ES-I3 (cell line): ENCODE data around the gene ZNF511.

Experiments used
- H3K36me3 ChIP-seq: 2 replicates; pipeline ENCODE4 v1.6.1; 2013; ENCODE audit warnings: mild to moderate bottlenecking, low read length, control low read depth, moderate library complexity; ENCODE audit not compliant: insufficient read depth
- H3K4me1 ChIP-seq: 2 replicates; pipeline ENCODE4 v1.6.1; 2013; ENCODE audit warnings: mild to moderate bottlenecking, control low read depth, low read length; ENCODE audit not compliant: insufficient read depth
- H3K9ac ChIP-seq: 2 replicates; pipeline ENCODE4 v1.6.1; 2013; ENCODE audit warnings: low read depth, mild to moderate bottlenecking, low read length, moderate library complexity
- H3K9me3 ChIP-seq: 2 replicates; pipeline ENCODE4 v1.6.1; 2013; ENCODE audit warnings: mild to moderate bottlenecking, low read length, moderate library complexity; ENCODE audit not compliant: control insufficient read depth, insufficient read depth

The ZNF511 gene

DNA sequence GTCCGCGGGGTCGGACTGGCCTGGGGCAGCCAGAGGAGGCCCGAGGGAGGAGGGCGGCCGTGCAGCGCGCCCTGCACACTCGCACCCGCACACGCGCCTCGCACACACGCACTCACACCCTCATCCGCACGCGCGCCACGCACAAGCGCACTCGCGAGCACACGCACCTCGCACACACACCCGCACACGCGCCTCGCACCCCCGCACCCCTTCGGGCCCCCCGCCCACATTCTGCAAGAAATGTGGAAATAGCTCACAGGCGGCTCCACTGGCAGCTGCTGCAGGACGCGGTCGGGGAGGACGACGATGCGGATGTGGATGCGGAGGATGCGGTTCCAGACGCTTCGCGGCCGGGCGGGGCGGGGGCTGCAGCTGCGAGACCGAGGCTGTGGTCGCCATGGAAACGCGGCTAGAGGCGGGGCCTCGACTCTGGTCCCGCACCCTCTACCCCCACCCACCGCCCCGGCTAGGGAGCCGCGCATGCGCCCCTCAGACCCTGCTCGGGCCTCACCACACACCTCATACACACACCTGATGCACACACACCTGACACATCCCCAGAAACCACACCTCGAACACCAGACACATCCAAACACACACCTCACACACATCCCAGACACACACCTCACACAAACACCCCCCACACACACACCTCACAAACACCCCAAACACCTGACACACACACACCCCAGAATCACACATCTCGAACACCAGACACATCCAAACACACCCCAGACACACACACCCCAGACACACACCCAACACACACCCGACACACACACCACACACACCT, 28.1 kb downstream of the ZNF511 start, which contains the start of gene CALY:
Gene CALY, minus strand, starts transcription at position 320 of the 793 bp plus-strand sequence. CDS start 7,907 bp downstream, outside the sequence.
- no peaks in the 10 kb centered on the region for H3K36me3 ChIP-seq
- no peaks in the 10 kb centered on the region; the same call in 1 of the 2 replicates for H3K9me3 ChIP-seq
- peak within 1 kb of the TSS; percentile 34; the same call in 1 of the 2 replicates for H3K9ac ChIP-seq
- no peaks in the 10 kb centered on the region for H3K4me1 ChIP-seq

- Histone ChIP-seq H3K9ac (no peak overlapping the region), H3K4me1 (no peaks in the 10 kb centered on the region), H3K36me3 (no peaks in the 10 kb centered on the region), H3K9me3 (no peaks in the 10 kb centered on the region; the same call in 1 of the 2 replicates)
These were observed 28.6 kb downstream of the ZNF511 start for GRCh38 chr10:133337370-133337725.

- H3K4me1 ChIP-seq = peaks cover 4% of the 10 kb centered on the region
- no peaks in the 10 kb centered on the region; the same call in 1 of the 2 replicates for H3K9me3 ChIP-seq
- no peaks in the 10 kb centered on the region for H3K36me3 ChIP-seq
- H3K9ac ChIP-seq = no peak overlapping the region
These were observed 29.7 kb downstream of the ZNF511 start for GRCh38 chr10:133338080-133339071.

- Histone ChIP-seq H3K36me3 (no peaks in the 10 kb centered on the region), H3K9me3 (no peaks in the 10 kb centered on the region)
These were observed 31.1 kb downstream of the ZNF511 start for GRCh38 chr10:133339708-133340380.

DNA sequence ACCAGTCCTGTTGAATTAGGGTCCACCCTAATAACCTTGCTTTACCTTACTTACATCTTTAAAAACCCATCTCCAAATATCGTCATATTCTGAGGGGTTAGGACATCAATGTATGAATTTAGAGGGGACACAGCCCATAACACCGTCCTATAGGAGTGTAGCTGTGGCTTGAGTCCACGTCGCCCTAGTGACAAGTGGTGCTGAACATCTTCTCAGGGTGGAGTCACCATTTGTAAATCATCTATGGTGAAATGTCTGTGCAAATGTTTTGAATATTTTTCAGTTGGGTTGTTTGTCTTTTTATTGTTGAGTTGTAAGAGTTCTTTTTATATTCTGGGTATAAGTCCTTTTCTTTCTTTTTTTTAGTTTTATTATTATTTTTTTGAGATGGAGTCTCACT, 33.3 kb downstream of the ZNF511 start:
- no peak overlapping the region for H3K9ac ChIP-seq
- no peaks in the 10 kb centered on the region for H3K36me3 ChIP-seq
- H3K4me1 ChIP-seq = peaks cover 8% of the 10 kb centered on the region
- no peaks in the 10 kb centered on the region for H3K9me3 ChIP-seq

More at GRCh38 chr10:133339708-133340380, 31.1 kb downstream of the ZNF511 start:
- Histone ChIP-seq H3K9ac (no peak overlapping the region), H3K4me1 (peaks cover 8% of the 10 kb centered on the region)

GRCh38 chr10:133342942-133343341, 34.2 kb downstream of the ZNF511 start:
- Histone ChIP-seq H3K4me1 (peaks cover 8% of the 10 kb centered on the region), H3K36me3 (no peaks in the 10 kb centered on the region), H3K9ac (no peak overlapping the region), H3K9me3 (no peaks in the 10 kb centered on the region)

DNA sequence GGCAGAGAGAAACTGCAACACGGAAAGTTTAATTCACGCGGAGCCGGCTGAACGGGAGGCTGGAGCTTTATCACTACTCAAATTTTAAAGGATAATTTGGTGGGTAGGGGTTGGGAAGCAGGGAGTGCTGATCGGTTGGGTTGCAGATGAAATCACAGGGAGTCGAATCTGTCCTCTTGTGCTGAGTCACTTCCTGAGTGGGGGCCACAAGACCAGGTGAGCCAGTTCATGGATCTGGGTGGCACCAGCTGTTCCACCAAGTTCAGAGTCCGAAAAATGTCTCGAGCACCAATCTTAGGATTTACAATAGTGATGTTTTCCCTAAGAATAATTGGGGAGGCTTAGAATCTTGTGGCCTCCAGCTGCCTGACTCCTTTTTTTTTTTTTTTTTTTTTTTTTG, 34.8 kb downstream of the ZNF511 start:
- Histone ChIP-seq H3K36me3 (no peaks in the 10 kb centered on the region), H3K9ac (no peak overlapping the region), H3K9me3 (no peaks in the 10 kb centered on the region), H3K4me1 (peaks cover 11% of the 10 kb centered on the region)

DNA sequence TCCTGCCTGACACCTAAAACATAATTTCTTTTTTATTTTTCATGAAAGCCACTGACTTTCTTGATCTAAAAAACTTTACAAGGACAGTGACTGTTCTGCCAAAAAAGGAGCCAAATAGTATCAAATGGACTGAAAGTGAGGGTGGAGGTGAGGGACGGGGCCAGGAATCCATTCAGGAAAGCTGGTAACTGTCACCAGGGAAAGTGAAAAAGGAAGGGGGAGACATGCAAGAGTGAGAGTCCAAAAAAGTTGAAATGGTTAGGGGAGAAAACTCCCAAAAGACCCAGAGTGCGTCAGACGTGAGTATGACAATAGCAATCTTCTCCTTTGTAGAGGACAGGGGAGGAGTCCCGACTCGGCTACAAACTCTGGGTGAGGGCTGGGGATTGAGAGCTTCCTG, 35.5 kb downstream of the ZNF511 start:
- Histone ChIP-seq H3K4me1 (peaks cover 11% of the 10 kb centered on the region), H3K9ac (no peak overlapping the region), H3K36me3 (no peaks in the 10 kb centered on the region)

DNA sequence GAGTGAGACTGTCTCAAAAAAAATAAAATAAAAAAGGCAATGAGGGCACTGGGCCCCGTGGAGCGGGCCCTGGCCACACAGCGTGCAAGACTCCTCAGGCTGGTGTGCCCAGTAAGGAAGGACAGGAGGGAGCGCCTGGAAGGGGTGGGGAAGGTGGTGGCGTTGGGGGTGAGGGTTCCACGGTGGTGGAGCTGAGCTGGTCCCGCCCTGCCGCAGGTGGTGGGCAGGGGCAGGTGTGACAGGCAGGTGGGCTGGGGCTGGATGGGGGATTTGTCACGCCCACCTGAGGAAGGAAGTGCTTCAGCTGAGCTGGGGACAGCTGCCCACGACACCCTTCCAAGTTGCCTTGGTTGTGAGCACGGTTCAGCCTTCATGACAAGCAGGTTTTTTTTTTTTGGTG, 37.7 kb downstream of the ZNF511 start:
- H3K9ac ChIP-seq = no peak overlapping the region
- H3K36me3 ChIP-seq = no peaks in the 10 kb centered on the region
- H3K4me1 ChIP-seq = peaks cover 11% of the 10 kb centered on the region
- H3K9me3 ChIP-seq = no peaks in the 10 kb centered on the region

More for the DNA sequence above, 35.5 kb downstream of the ZNF511 start:
- H3K9me3 ChIP-seq = no peaks in the 10 kb centered on the region

DNA sequence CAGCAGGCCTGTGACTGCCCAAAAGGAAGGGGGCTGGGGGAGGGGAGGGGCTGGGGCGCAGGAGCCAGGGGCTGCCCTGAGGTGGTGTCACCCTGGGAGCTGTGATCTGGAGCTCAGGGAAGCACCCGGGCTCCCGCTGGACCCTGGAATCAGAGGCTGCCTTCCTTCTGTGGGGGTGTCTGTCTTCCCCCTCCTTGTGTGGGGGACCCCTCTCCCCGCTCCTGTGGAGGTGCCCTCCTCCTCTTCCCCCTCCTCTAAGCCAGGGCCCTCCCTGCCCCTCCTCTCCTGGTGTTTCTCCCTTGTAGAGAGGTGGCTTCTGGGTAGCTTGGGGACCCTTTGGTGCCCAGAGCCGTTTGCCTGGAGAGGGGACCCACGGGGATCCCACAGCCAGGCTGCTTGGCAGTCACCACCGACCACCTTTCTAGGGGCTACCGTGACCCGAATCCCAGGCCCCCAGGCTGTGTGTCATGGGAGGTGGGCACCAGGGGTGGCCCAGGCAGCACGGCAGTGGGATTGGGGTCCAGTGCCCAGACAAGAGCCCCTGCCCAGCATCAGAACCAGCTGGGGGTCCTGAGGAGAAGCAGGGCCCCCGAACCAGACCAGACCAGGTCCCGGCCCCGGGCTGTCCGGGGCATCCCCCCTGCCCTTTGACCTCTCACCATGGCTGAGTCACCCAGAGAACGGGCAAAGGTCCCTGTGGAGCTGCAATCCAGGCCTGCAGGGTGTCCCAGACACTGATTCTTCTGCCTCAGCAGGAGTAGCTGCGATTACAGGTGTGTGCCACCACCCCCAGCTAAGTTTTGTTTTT, 39.2 kb downstream of the ZNF511 start:
- Histone ChIP-seq H3K9me3 (no peaks in the 10 kb centered on the region), H3K4me1 (peaks cover 11% of the 10 kb centered on the region), H3K36me3 (no peaks in the 10 kb centered on the region), H3K9ac (no peak overlapping the region)

DNA sequence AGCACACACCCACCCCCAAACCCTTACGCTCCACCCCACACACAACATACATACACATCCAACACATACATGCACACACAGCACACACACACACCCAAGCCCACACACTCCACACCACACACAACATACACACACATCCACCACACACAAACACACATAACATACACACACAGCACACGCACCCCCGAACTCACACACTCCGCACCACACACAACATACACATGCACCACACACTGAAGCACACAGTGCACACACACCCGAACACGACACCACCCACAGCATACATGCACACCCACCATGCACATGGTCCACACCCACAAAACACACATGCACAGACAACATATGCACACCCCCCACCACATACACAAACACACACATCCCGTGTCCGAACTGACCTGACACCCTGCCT, 40.5 kb downstream of the ZNF511 start:
- no peak overlapping the region for H3K9ac ChIP-seq
- H3K9me3 ChIP-seq = no peaks in the 10 kb centered on the region
- H3K36me3 ChIP-seq = no peaks in the 10 kb centered on the region
- peaks cover 3% of the 10 kb centered on the region; the same call in 1 of the 2 replicates for H3K4me1 ChIP-seq

GRCh38 chr10:133349577-133350011, 40.9 kb downstream of the ZNF511 start:
- Histone ChIP-seq H3K9ac (no peak overlapping the region), H3K9me3 (no peaks in the 10 kb centered on the region), H3K4me1 (peaks cover 3% of the 10 kb centered on the region; the same call in 1 of the 2 replicates)

GRCh38 chr10:133350283-133350949, 41.7 kb downstream of the ZNF511 start:
- Histone ChIP-seq H3K36me3 (no peaks in the 10 kb centered on the region), H3K9me3 (no peaks in the 10 kb centered on the region), H3K4me1 (peaks cover 3% of the 10 kb centered on the region; the same call in 1 of the 2 replicates), H3K9ac (no peak overlapping the region)

More at GRCh38 chr10:133349577-133350011, 40.9 kb downstream of the ZNF511 start:
- H3K36me3 ChIP-seq = no peaks in the 10 kb centered on the region
